H1 (cell line): ENCODE data around the gene CC2D1A. TPM values are rescaled to one million over a fixed set of nuclear protein-coding genes. Genes with fewer than 3 reads are reported as not detected.

ENCODE experiments used
- CTCF ChIA-PET: fragments of 300-600 bp; sonication (Branson Sonifier 250); formaldehyde crosslinking; loops from one replicate; lab custom pipeline; 2021; ENCODE audit not compliant: partially characterized antibody; lab: Charles Lee
- POLR2A ChIA-PET: fragments of 300-600 bp; sonication (Branson Sonifier 250); formaldehyde crosslinking; loops from one replicate; lab custom pipeline; 2021; ENCODE audit warnings: inconsistent platforms; ENCODE audit not compliant: partially characterized antibody; lab: Charles Lee
- DNase-seq, 2 experiments: peaks; one replicate each; pipeline versions ENCODE4 v3.0.0 to v3.0.0-alpha.2; 2010 to 2022; ENCODE audit warnings: low spot score in 2 of 2, low read depth in 1 of 2, mixed read lengths in 1 of 2
- FAIRE-seq: peaks from 2 replicates; lab custom pipeline; 2011; peaks lifted over from hg19 to GRCh38; lab: Jason Lieb, UNC
- H2AFZ ChIP-seq: 2 replicates; pipeline ENCODE4 v1.8.1; 2012; ENCODE audit warnings: low read length, inconsistent platforms
- H2AK5ac ChIP-seq: 2 replicates; pipeline ENCODE4 v1.6.1; 2013; ENCODE audit warnings: low read depth, low read length
- H2BK120ac ChIP-seq: replicated peaks from 2 replicates; pipeline ENCODE3; 2013; ENCODE audit warnings: low read depth, low read length, inconsistent platforms
- H2BK12ac ChIP-seq: 2 replicates; pipeline ENCODE4 v1.6.1; 2013; ENCODE audit warnings: low read depth, low read length
- H2BK15ac ChIP-seq: 2 replicates; pipeline ENCODE4 v1.6.1; 2013; ENCODE audit warnings: low read length
- H2BK20ac ChIP-seq: 2 replicates; pipeline ENCODE4 v1.6.1; 2013; ENCODE audit warnings: low read length
- H2BK5ac ChIP-seq: 2 replicates; pipeline ENCODE4 v1.6.1; 2013; ENCODE audit warnings: low read depth, low read length
- H3K14ac ChIP-seq: 2 replicates; pipeline ENCODE4 v1.6.1; 2013; ENCODE audit warnings: inconsistent platforms; ENCODE audit not compliant: insufficient read length
- H3K18ac ChIP-seq: 2 replicates; pipeline ENCODE4 v1.6.1; 2013; ENCODE audit warnings: low read length; ENCODE audit errors: extremely low read depth
- H3K23ac ChIP-seq: 2 replicates; pipeline ENCODE4 v1.6.1; 2013; ENCODE audit warnings: inconsistent platforms; ENCODE audit not compliant: insufficient read length
- H3K23me2 ChIP-seq: 2 replicates; pipeline ENCODE4 v1.6.1; 2013; ENCODE audit warnings: low read depth, low read length
- H3K27ac ChIP-seq: 2 replicates; pipeline ENCODE4 v1.6.1; 2011; ENCODE audit warnings: low read depth, low read length, inconsistent platforms
- H3K27me3 ChIP-seq, 4 experiments: replicated peaks in 1 of 4; 1 replicate in 1 of 4; 2 replicates in 3 of 4; pipeline versions ENCODE4 v1.6.1 to v1.8.1; 2011 to 2013; ENCODE audit warnings: low read length in 3 of 4, mild to moderate bottlenecking in 3 of 4, inconsistent platforms in 2 of 4, mixed read lengths in 2 of 4, moderate library complexity in 1 of 4; ENCODE audit not compliant: control insufficient read depth in 3 of 4, insufficient read depth in 3 of 4; ENCODE audit errors: extremely low read depth in 1 of 4
- H3K36me3 ChIP-seq, 4 experiments: 2 replicates each; pipeline versions ENCODE4 v1.6.1 to v1.8.1; 2011 to 2013; ENCODE audit warnings: mild to moderate bottlenecking in 4 of 4, low read length in 3 of 4, moderate library complexity in 2 of 4, control low read depth in 1 of 4, inconsistent platforms in 1 of 4; ENCODE audit not compliant: insufficient read depth in 4 of 4, control insufficient read depth in 2 of 4
- H3K4ac ChIP-seq: replicated peaks from 2 replicates; pipeline ENCODE3; 2013; ENCODE audit warnings: low read length, low read depth, mixed read lengths, inconsistent platforms; ENCODE audit not compliant: insufficient read length
- H3K4me1 ChIP-seq, 4 experiments: replicated peaks in 1 of 4; 1 replicate in 1 of 4; 2 replicates in 3 of 4; pipeline versions ENCODE4 v1.6.1 to v1.8.1; 2011 to 2013; ENCODE audit warnings: low read length in 3 of 4, inconsistent platforms in 2 of 4, mixed read lengths in 1 of 4; ENCODE audit not compliant: insufficient read depth in 4 of 4, control insufficient read depth in 3 of 4
- H3K4me2 ChIP-seq, 2 experiments: 2 replicates each; pipeline versions ENCODE4 v1.6.1 to v1.8.1; 2011 to 2013; ENCODE audit warnings: low read depth in 2 of 2, low read length in 2 of 2, control low read depth in 1 of 2, inconsistent platforms in 1 of 2, mild to moderate bottlenecking in 1 of 2; ENCODE audit not compliant: insufficient read depth in 1 of 2
- H3K4me3 ChIP-seq, 4 experiments: fragments of 200-600, 300-600 bp in 1 of 4; sonication (generic), shearing (Covaris generic), sonication (Bioruptor Twin) in 1 of 4; 2 replicates each; pipeline versions ENCODE4 v1.5.1 to v1.8.1; 2011 to 2016; ENCODE audit warnings: low read length in 4 of 4, low read depth in 3 of 4, control low read depth in 2 of 4, inconsistent platforms in 2 of 4, mild to moderate bottlenecking in 2 of 4, mixed read lengths in 1 of 4, moderate library complexity in 1 of 4; ENCODE audit not compliant: insufficient read depth in 2 of 4; ENCODE audit errors: extremely low read depth in 1 of 4
- H3K56ac ChIP-seq: replicated peaks from 2 replicates; pipeline ENCODE3; 2013; ENCODE audit warnings: low read depth, mild to moderate bottlenecking, mixed read lengths, low read length, inconsistent platforms; ENCODE audit not compliant: insufficient read length
- H3K79me1 ChIP-seq: 2 replicates; pipeline ENCODE4 v1.6.1; 2013; ENCODE audit warnings: low read depth, low read length, control low read depth
- H3K79me2 ChIP-seq, 2 experiments: 2 replicates each; pipeline versions ENCODE4 v1.6.1 to v1.8.1; 2012 to 2013; ENCODE audit warnings: low read length in 2 of 2, mild to moderate bottlenecking in 2 of 2, inconsistent platforms in 1 of 2; ENCODE audit not compliant: insufficient read depth in 2 of 2, control insufficient read depth in 1 of 2
- H3K9ac ChIP-seq, 4 experiments: replicated peaks in 1 of 4; 1 replicate in 1 of 4; 2 replicates in 3 of 4; pipeline versions ENCODE4 v1.6.1 to v1.8.1; 2011 to 2013; ENCODE audit warnings: low read depth in 3 of 4, low read length in 3 of 4, control low read depth in 2 of 4, mild to moderate bottlenecking in 2 of 4, moderate library complexity in 2 of 4, inconsistent platforms in 1 of 4; ENCODE audit errors: extremely low read depth in 1 of 4
- H3K9me3 ChIP-seq, 2 experiments: 2 replicates each; pipeline versions ENCODE4 v1.6.1 to v1.8.1; 2012 to 2013; ENCODE audit warnings: mild to moderate bottlenecking in 2 of 2, moderate library complexity in 2 of 2, control low read depth in 1 of 2, inconsistent platforms in 1 of 2, low read depth in 1 of 2, low read length in 1 of 2, mixed read lengths in 1 of 2; ENCODE audit not compliant: insufficient read depth in 2 of 2
- H4K20me1 ChIP-seq, 2 experiments: replicated peaks in 1 of 2; 2 replicates each; pipeline versions ENCODE3 to v1.8.1; 2011 to 2013; ENCODE audit warnings: inconsistent platforms in 2 of 2, low read length in 2 of 2, mild to moderate bottlenecking in 1 of 2; ENCODE audit not compliant: insufficient read depth in 2 of 2, control insufficient read depth in 1 of 2
- H4K5ac ChIP-seq: 2 replicates; pipeline ENCODE4 v1.6.1; 2013; ENCODE audit warnings: low read length, low read depth, mixed read lengths, inconsistent platforms; ENCODE audit not compliant: insufficient read length
- H4K8ac ChIP-seq: 2 replicates; pipeline ENCODE4 v1.8.0; 2013; ENCODE audit warnings: mild to moderate bottlenecking, moderate library complexity, low read length, inconsistent platforms; ENCODE audit not compliant: insufficient read depth; ENCODE audit errors: extremely low read depth
- H4K91ac ChIP-seq: replicated peaks from 2 replicates; pipeline ENCODE3; 2013; ENCODE audit warnings: low read length, mixed read lengths, inconsistent platforms; ENCODE audit not compliant: insufficient read length
- EZH2 ChIP-seq: fragments of 200-600 bp; sonication (generic); IDR thresholded peaks from 2 replicates; pipeline ENCODE4 v1.7.1; 2012; ENCODE audit warnings: low read depth, mild to moderate bottlenecking, moderate library complexity, low read length, inconsistent platforms; ENCODE audit not compliant: severe bottlenecking
- WGBS, 2 experiments: shearing (Covaris generic) in 1 of 2; methylation state at CpG; one replicate each; pipeline versions ENCODE4 v1.1.6 to v1.1.7; 2013 to 2015; ENCODE audit warnings: low lambda C conversion rate in 2 of 2, mixed read lengths in 2 of 2, inconsistent platforms in 1 of 2, low coverage in 1 of 2, missing lambda C conversion rate in 1 of 2; ENCODE audit not compliant: insufficient replicate concordance in 2 of 2, insufficient coverage in 1 of 2, insufficient read length in 1 of 2; ENCODE audit errors: extremely low coverage in 1 of 2, missing lambda C conversion rate in 1 of 2; 5-methylcytosine and 5-hydroxymethylcytosine counted together
- polyA plus RNA-seq, 7 experiments: library from polyadenylated mRNA; depleted of rRNA in 3 of 7; stranded (reverse) in 5 of 7; unstranded in 2 of 7; fragments of >200 nt in 5 of 7; fragments of 200-250 nt in 2 of 7; gene quantifications; 1 replicate in 5 of 7; 2 replicates in 1 of 7; 4 replicates in 1 of 7; pipeline versions ENCODE4 v1.2.1 to v1.2.3, GENCODE V29; 2011 to 2013; ENCODE audit warnings: missing spikeins in 2 of 7, mixed read lengths in 2 of 7
- total RNA-seq: library from RNA; stranded (reverse); fragmentation: NEBNext Ultra II Directional; extraction: Animal tissue kit (Norgen Biotek cat#: 25700); gene quantifications from 2 replicates; pipeline ENCODE4 v1.2.1, GENCODE V29; 2021
- TF ChIP-seq, protein P1 (sequence below), 3 experiments: IDR thresholded peaks; 1 replicate in 2 of 3; 2 replicates in 1 of 3; pipeline versions ENCODE4 v1.5.1 to v1.6.1; 2011; ENCODE audit warnings: low read length in 3 of 3, mild to moderate bottlenecking in 3 of 3, inconsistent platforms in 2 of 3, low read depth in 1 of 3, moderate library complexity in 1 of 3; ENCODE audit not compliant: insufficient read depth in 1 of 3; ENCODE audit errors: control extremely low read depth in 1 of 3

Gene CC2D1A
- total and polyA plus RNA-seq, 2 of the 8 experiments (the other 6 are each of a cell fraction or from before 2014, with no cell fraction given): 12.5 to 33.0 TPM

DNA sequence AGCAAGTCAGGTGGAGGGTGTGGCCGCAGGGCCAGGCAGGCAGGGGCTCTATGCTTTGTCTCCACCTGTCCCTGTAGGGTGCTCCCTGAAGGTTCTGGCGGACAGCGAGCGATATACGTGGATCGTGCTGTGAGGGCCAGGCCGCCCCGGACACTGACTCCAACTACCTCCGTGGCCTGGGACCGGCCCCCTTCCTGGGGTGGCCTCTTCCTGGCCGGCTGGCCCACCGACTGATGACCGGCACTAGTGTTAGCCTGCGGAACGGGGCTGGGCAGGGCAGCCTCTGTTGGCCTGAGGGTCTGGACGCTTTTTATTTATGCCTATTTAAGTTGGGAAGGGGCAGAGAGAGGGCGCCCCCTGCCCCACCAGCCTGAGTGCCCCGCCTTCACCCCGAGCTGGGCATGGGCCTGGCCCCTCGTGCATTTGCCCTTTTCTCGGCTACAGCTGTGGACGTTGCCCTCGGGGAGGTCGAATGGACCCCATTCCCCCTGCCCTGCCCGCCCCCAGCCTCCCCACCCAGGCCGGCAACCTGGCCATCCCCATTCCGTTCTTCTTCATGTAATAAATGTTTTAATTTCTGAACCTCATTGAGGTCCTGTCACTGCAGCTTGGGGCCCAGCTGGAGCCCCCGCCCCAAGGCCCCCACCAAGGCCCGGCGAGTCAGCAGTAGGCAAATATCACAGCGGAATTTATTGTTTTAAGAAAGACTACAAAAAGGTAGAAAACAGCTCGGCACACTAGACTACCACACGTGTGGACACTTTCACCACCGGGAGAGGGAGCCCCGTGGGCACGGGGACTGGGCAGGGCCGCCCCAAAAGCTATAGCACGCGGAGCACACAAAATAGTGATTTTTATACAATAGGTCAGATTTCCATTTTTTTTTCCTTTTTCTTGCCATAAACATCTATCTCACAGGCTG, 55.1 kb downstream of the CC2D1A start:
- Histone ChIP-seq H4K91ac (no peak overlapping the region), H3K4me3 (peak overlapping the region in 1 of 4 experiments; percentile 66; a peak in 2 of 8 replicates), H3K4me1 (peaks cover 0 to 9% (median 4%) of the 10 kb centered on the region in 4 experiments; a peak in 4 of 7 replicates), H3K27me3 (peaks cover 0 to 4% (median 0%) of the 10 kb centered on the region in 4 experiments; a peak in 2 of 7 replicates), H3K9me3 (no peaks in the 10 kb centered on the region), H3K23me2 (peaks cover 13% of the 10 kb centered on the region; the same call in 1 of the 2 replicates), H3K36me3 (peaks cover 10 to 37% (median 31%) of the 10 kb centered on the region in 4 experiments; a peak in 6 of 8 replicates), H2BK5ac (0 out of 2 replicates have a peak overlapping the region, but pooled peaks have one; percentile 35), H2BK120ac (no peak overlapping the region), H4K20me1 (peaks cover 0 to 7% of the 10 kb centered on the region in 2 experiments), H2BK15ac (no peak overlapping the region), H2BK12ac (no peak overlapping the region), H3K23ac (no peak overlapping the region), H3K79me1 (no peaks in the 10 kb centered on the region; the same call in 1 of the 2 replicates), H3K79me2 (no peaks in the 10 kb centered on the region), H2AK5ac (no peak overlapping the region; the same call in 1 of the 2 replicates), H2BK20ac (no peak overlapping the region), H3K14ac (no peak overlapping the region), H3K56ac (no peak overlapping the region), H4K5ac (no peak overlapping the region), H3K18ac (no peak overlapping the region; the same call in 1 of the 2 replicates), H3K4ac (no peak overlapping the region), H3K27ac (no peak overlapping the region), H2AFZ (no peak overlapping the region), H3K9ac (no peak overlapping the region), H3K4me2 (peak overlapping the region; percentile 66 to 98; a peak in 3 of 4 replicates), H4K8ac (no peak overlapping the region; the same call in 1 of the 2 replicates)
- POLR2A ChIA-PET: interaction anchor here (0.6 to 4.8 kb wide), 25 partner anchors 8 to 1022 kb away, joined by 3 to 48 read pairs (median 5); partner anchors contain the start of genes BRME1, DCAF15, IL27RA and RFX1
- no peak for TF ChIP-seq EZH2
- TF ChIP-seq, protein P1, sequence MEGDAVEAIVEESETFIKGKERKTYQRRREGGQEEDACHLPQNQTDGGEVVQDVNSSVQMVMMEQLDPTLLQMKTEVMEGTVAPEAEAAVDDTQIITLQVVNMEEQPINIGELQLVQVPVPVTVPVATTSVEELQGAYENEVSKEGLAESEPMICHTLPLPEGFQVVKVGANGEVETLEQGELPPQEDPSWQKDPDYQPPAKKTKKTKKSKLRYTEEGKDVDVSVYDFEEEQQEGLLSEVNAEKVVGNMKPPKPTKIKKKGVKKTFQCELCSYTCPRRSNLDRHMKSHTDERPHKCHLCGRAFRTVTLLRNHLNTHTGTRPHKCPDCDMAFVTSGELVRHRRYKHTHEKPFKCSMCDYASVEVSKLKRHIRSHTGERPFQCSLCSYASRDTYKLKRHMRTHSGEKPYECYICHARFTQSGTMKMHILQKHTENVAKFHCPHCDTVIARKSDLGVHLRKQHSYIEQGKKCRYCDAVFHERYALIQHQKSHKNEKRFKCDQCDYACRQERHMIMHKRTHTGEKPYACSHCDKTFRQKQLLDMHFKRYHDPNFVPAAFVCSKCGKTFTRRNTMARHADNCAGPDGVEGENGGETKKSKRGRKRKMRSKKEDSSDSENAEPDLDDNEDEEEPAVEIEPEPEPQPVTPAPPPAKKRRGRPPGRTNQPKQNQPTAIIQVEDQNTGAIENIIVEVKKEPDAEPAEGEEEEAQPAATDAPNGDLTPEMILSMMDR (IDR thresholded peaks at IDR 0.05; ENCODE audit: control extremely low read depth in 1 of 3, insufficient read depth in 1 of 3, low read depth in 1 of 3, low read length in 3 of 3): peak in 2 of 3 experiments; percentile 6 to 12; a peak in 3 of 4 replicates
- 88% methylated on average over 28 of the region's 39 CpGs; no CpG with 5 or more reads in 1 of the 2 experiments for WGBS, 2 experiments
- CTCF ChIA-PET: interaction anchor here (0.6 to 7.8 kb wide), 28 partner anchors 7 to 138 kb away, joined by 3 to 77 read pairs (median 5); partner anchors contain the start of genes IL27RA and PODNL1
- DNase-seq (no peak), FAIRE-seq (no peak)
